ENCODE data around the gene GP5. TPM values are rescaled to one million over a fixed set of nuclear protein-coding genes. Genes with fewer than 3 reads are reported as not detected.

Gene GP5
- total RNA-seq, 1 experiment from 2014 or later, result 0.09 TPM

DNA sequence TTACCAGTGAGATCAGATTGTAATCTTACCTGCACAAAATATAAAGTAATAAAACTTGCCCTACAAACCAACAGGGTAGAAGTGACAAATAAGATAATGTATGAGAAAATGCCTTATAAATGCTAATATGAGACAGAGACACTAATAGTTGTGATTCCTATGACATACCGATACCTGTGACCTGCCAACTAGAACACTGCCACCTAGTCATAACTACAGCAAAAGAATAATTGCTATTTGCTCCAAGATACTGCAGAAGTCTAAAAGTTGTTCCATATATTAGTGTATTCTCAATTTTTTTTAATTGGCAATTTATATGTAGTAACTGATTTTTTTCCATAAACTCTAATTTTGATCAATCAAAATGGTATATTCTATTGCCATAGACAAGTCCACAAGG lies 25.3 kb upstream of the GP5 start:
- CTCF ChIA-PET, result no interaction called here
- Mint-ChIP-seq H3K27ac (no peak overlapping the region), H3K4me3 (no peak overlapping the region), H3K27me3 (ENCODE audit: low read depth) (no peaks in the 10 kb centered on the region), H3K9me3 (no peaks in the 10 kb centered on the region), H3K36me3 (peaks cover 32% of the 10 kb centered on the region), H3K4me1 (no peaks in the 10 kb centered on the region)
- DNase-seq (ENCODE audit: low spot score) (no peak), ATAC-seq (no peak)
- POLR2A ChIA-PET, result no interaction called here
- TF ChIP-seq NR1H2 (CRISPR knock-in tag; IDR thresholded peaks at IDR 0.05), result no peak
- no peak for TF ChIP-seq MXD4 (CRISPR knock-in tag; IDR thresholded peaks at IDR 0.05; ENCODE audit: borderline replicate concordance)
- TF ChIP-seq, protein P1, sequence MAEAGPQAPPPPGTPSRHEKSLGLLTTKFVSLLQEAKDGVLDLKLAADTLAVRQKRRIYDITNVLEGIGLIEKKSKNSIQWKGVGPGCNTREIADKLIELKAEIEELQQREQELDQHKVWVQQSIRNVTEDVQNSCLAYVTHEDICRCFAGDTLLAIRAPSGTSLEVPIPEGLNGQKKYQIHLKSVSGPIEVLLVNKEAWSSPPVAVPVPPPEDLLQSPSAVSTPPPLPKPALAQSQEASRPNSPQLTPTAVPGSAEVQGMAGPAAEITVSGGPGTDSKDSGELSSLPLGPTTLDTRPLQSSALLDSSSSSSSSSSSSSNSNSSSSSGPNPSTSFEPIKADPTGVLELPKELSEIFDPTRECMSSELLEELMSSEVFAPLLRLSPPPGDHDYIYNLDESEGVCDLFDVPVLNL (CRISPR knock-in tag; IDR thresholded peaks at IDR 0.05; ENCODE audit: borderline replicate concordance, low read depth), result no peak
- TF ChIP-seq, protein P2, sequence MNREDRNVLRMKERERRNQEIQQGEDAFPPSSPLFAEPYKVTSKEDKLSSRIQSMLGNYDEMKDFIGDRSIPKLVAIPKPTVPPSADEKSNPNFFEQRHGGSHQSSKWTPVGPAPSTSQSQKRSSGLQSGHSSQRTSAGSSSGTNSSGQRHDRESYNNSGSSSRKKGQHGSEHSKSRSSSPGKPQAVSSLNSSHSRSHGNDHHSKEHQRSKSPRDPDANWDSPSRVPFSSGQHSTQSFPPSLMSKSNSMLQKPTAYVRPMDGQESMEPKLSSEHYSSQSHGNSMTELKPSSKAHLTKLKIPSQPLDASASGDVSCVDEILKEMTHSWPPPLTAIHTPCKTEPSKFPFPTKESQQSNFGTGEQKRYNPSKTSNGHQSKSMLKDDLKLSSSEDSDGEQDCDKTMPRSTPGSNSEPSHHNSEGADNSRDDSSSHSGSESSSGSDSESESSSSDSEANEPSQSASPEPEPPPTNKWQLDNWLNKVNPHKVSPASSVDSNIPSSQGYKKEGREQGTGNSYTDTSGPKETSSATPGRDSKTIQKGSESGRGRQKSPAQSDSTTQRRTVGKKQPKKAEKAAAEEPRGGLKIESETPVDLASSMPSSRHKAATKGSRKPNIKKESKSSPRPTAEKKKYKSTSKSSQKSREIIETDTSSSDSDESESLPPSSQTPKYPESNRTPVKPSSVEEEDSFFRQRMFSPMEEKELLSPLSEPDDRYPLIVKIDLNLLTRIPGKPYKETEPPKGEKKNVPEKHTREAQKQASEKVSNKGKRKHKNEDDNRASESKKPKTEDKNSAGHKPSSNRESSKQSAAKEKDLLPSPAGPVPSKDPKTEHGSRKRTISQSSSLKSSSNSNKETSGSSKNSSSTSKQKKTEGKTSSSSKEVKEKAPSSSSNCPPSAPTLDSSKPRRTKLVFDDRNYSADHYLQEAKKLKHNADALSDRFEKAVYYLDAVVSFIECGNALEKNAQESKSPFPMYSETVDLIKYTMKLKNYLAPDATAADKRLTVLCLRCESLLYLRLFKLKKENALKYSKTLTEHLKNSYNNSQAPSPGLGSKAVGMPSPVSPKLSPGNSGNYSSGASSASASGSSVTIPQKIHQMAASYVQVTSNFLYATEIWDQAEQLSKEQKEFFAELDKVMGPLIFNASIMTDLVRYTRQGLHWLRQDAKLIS (CRISPR knock-in tag; IDR thresholded peaks at IDR 0.05; ENCODE audit: borderline replicate concordance), result no peak
- no peak for TF ChIP-seq FOXP1 (CRISPR knock-in tag; IDR thresholded peaks at IDR 0.05; ENCODE audit: borderline replicate concordance)
- TF ChIP-seq, protein P3, sequence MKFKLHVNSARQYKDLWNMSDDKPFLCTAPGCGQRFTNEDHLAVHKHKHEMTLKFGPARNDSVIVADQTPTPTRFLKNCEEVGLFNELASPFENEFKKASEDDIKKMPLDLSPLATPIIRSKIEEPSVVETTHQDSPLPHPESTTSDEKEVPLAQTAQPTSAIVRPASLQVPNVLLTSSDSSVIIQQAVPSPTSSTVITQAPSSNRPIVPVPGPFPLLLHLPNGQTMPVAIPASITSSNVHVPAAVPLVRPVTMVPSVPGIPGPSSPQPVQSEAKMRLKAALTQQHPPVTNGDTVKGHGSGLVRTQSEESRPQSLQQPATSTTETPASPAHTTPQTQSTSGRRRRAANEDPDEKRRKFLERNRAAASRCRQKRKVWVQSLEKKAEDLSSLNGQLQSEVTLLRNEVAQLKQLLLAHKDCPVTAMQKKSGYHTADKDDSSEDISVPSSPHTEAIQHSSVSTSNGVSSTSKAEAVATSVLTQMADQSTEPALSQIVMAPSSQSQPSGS (CRISPR knock-in tag; IDR thresholded peaks at IDR 0.05; ENCODE audit: borderline replicate concordance, low read depth), result no peak
- no peak for TF ChIP-seq SP1 (CRISPR knock-in tag; conservative IDR thresholded peaks at IDR 0.05)
- TF ChIP-seq ZNF219 (CRISPR knock-in tag; IDR thresholded peaks at IDR 0.05; ENCODE audit: borderline replicate concordance), result no peak
- no peak for TF ChIP-seq SMAD4 (CRISPR knock-in tag; IDR thresholded peaks at IDR 0.05)
- TF ChIP-seq ZNF425 (CRISPR knock-in tag; conservative IDR thresholded peaks at IDR 0.05), result no peak
- no peak for TF ChIP-seq MYBL2 (CRISPR knock-in tag; IDR thresholded peaks at IDR 0.05)
- no peak for TF ChIP-seq GTF2I (CRISPR knock-in tag; conservative IDR thresholded peaks at IDR 0.05)
- no peak for TF ChIP-seq NR2C2 (CRISPR knock-in tag; IDR thresholded peaks at IDR 0.05)
- TF ChIP-seq FOXP4 (CRISPR knock-in tag; IDR thresholded peaks at IDR 0.05), result no peak
- TF ChIP-seq ZNF416 (CRISPR knock-in tag; IDR thresholded peaks at IDR 0.05), result no peak
- TF ChIP-seq FOXJ3 (CRISPR knock-in tag; IDR thresholded peaks at IDR 0.05; ENCODE audit: borderline replicate concordance), result no peak
- no peak for TF ChIP-seq ZNF671 (CRISPR knock-in tag; IDR thresholded peaks at IDR 0.05)

Measured in WTC11 (cell line).